WERI-Rb-1 (cell line): ENCODE data around the gene CLP1.
"Not testable (repeated sequence)": the region's sequence is repeated elsewhere in the genome, so short reads cannot be mapped to it uniquely, and the experiment has no call there.

ENCODE experiments used
- DNase-seq: peaks from one replicate; pipeline ENCODE4 v3.0.0-alpha.2; 2020
- H3K27ac ChIP-seq: fragments of 250-450 bp; sonication (Bioruptor Pico); 2 replicates; pipeline ENCODE4 v1.5.1; 2020; ENCODE audit warnings: mild to moderate bottlenecking, moderate library complexity
- H3K27me3 ChIP-seq: fragments of 250-450 bp; sonication (Bioruptor Pico); 2 replicates; pipeline ENCODE4 v1.5.1; 2021; ENCODE audit warnings: mild to moderate bottlenecking, low read depth, moderate library complexity; ENCODE audit not compliant: insufficient read depth, severe bottlenecking
- H3K36me3 ChIP-seq: fragments of 250-450 bp; sonication (Bioruptor Pico); 2 replicates; pipeline ENCODE4 v1.5.1; 2020; ENCODE audit warnings: mild to moderate bottlenecking, moderate library complexity
- H3K4me3 ChIP-seq: 2 replicates; pipeline ENCODE4 v1.5.1; 2011; ENCODE audit warnings: low read depth, mild to moderate bottlenecking, control low read depth, low read length
- H3K9me3 ChIP-seq: fragments of 250-450 bp; sonication (Bioruptor Pico); 2 replicates; pipeline ENCODE4 v1.5.1; 2021; ENCODE audit warnings: mild to moderate bottlenecking, moderate library complexity; ENCODE audit not compliant: severe bottlenecking
- CTCF ChIP-seq: IDR thresholded peaks from 2 replicates; pipeline ENCODE4 v1.5.1; 2011; ENCODE audit warnings: low read depth, mild to moderate bottlenecking, control low read depth, inconsistent platforms, low read length

Gene CLP1

GRCh38 chr11:57651408-57651807 lies 6.2 kb upstream of the CLP1 start:
- TF ChIP-seq CTCF, result no peak
- no peak overlapping the region for H3K4me3 ChIP-seq
- peaks cover 37% of the 10 kb centered on the region for H3K27me3 ChIP-seq
- no peaks in the 10 kb centered on the region for H3K36me3 ChIP-seq
- no peak overlapping the region for H3K27ac ChIP-seq
- DNase-seq, result no peak
- H3K9me3 ChIP-seq, result no peaks in the 10 kb centered on the region

GRCh38 chr11:57652230-57652629 lies 5.3 kb upstream of the CLP1 start:
- not testable (repeated sequence) for DNase-seq, H3K27ac ChIP-seq, H3K4me3 ChIP-seq, H3K36me3 ChIP-seq, H3K9me3 ChIP-seq
- peaks cover 29% of the 10 kb centered on the region for H3K27me3 ChIP-seq

- H3K36me3 ChIP-seq, result no peaks in the 10 kb centered on the region
- H3K9me3 ChIP-seq, result no peaks in the 10 kb centered on the region
- peaks cover 25% of the 10 kb centered on the region for H3K27me3 ChIP-seq
- no peak for DNase-seq
- no peak overlapping the region for H3K4me3 ChIP-seq
- H3K27ac ChIP-seq, result no peak overlapping the region
- no peak for TF ChIP-seq CTCF
These were observed 4.9 kb upstream of the CLP1 start for GRCh38 chr11:57652662-57653061.

- H3K27ac ChIP-seq, result no peak overlapping the region
- no peak overlapping the region for H3K4me3 ChIP-seq
- H3K36me3 ChIP-seq, result no peaks in the 10 kb centered on the region
- TF ChIP-seq CTCF, result no peak
- peaks cover 20% of the 10 kb centered on the region for H3K27me3 ChIP-seq
- DNase-seq, result no peak
- no peaks in the 10 kb centered on the region for H3K9me3 ChIP-seq
These were observed 4.4 kb upstream of the CLP1 start for GRCh38 chr11:57653163-57653562.

- H3K27ac ChIP-seq, result peak overlapping the region; percentile 91
- TF ChIP-seq CTCF, result no peak
These were observed 723 bp upstream of the CLP1 start for GRCh38 chr11:57656885-57657193.

GRCh38 chr11:57658023-57658361 lies 430 bp downstream of the CLP1 start:
- H3K4me3 ChIP-seq, result peak overlapping the region; percentile 97
- peak overlapping the region; percentile 40 for H3K27ac ChIP-seq
- peaks cover 28% of the 10 kb centered on the region for H3K36me3 ChIP-seq
- no peaks in the 10 kb centered on the region for H3K9me3 ChIP-seq
- no peaks in the 10 kb centered on the region for H3K27me3 ChIP-seq
- TF ChIP-seq CTCF, result no peak
- no peak for DNase-seq

More at GRCh38 chr11:57656885-57657193, 723 bp upstream of the CLP1 start:
- no peak for DNase-seq
- Histone ChIP-seq H3K9me3 (no peaks in the 10 kb centered on the region), H3K4me3 (peak overlapping the region; percentile 97), H3K36me3 (peaks cover 21% of the 10 kb centered on the region), H3K27me3 (peaks cover under 1% of the 10 kb centered on the region)
